Posterior vena cava (tissue), 2 donors: ENCODE data around the gene LRIT2. TPM values are rescaled to one million over a fixed set of nuclear protein-coding genes. Genes with fewer than 3 reads are reported as not detected.
"Not testable (repeated sequence)": the region's sequence is repeated elsewhere in the genome, so short reads cannot be mapped to it uniquely, and the experiment has no call there.

Source experiments
- DNase-seq: peaks from one replicate; pipeline ENCODE4 v3.0.0-alpha.2; 2020; ENCODE audit warnings: low spot score
- intact Hi-C, 2 donors: fragments of 100-400 bp; cut with DNase I; formaldehyde crosslinking; loops; one replicate each; pipeline versions ENCODE4 v1.14.1 to v1.14.2; 2022 to 2023
- total RNA-seq, 2 donors: library from RNA; stranded (reverse); fragmentation: NEBNext Ultra II Directional; extraction: Animal tissue kit (Norgen Biotek cat#: 25700); gene quantifications; one replicate each; pipeline ENCODE4 v1.2.1, GENCODE V29; 2021
- donor health status: DM: yes; HTN: yes; CAD: no.
- donor health status: DM: yes; HTN: yes; CAD: no.

Gene LRIT2
- total RNA-seq, 2 donors from 2014 or later = not detected

- intact Hi-C loops, DNase-seq: not testable (repeated sequence)
Observed at GRCh38 chr10:84171700-84172466, 53.5 kb downstream of the LRIT2 start.

- DNase-seq, intact Hi-C loops: not testable (repeated sequence)
Observed at GRCh38 chr10:84171237-84171636, 54.1 kb downstream of the LRIT2 start.

Other genes with a start within 250 kb of the LRIT2 start
- 100 to 1,000 TPM in 1 of 2 donors, 10 to 100 TPM in 1; 94.0 to 106 TPM for gene GHITM, start 86.0 kb downstream of the LRIT2 start, total RNA-seq
- not detected for gene GPR15LG, start 51.7 kb downstream of the LRIT2 start, total RNA-seq
- gene CDHR1, start 31.0 kb downstream of the LRIT2 start, total RNA-seq = under 1 TPM; 0.14 to 0.28 TPM
- gene LRIT1, start 16.0 kb upstream of the LRIT2 start, total RNA-seq = not detected
- gene RGR, start 19.5 kb upstream of the LRIT2 start, total RNA-seq = under 1 TPM in 1 of 2 donors, not detected in 1; 0.38 TPM
- 100 to 1,000 TPM in 1 of 2 donors, 10 to 100 TPM in 1; 85.4 to 108 TPM for gene CCSER2, start 103.0 kb upstream of the LRIT2 start, total RNA-seq